Heart right ventricle (tissue), 16 donors: Measurements from ENCODE around the gene OR8D2. TPM values are rescaled to one million over a fixed set of nuclear protein-coding genes. Genes with fewer than 3 reads are reported as not detected.

Source experiments
- ATAC-seq, 8 donors: fragments of 200-7000 bp; cut with Tn5 transposase; one replicate each; pipeline ENCODE4 v1.9.1; 2020; ENCODE audit warnings: mild to moderate bottlenecking in 8 of 8, moderate library complexity in 8 of 8, moderate number of reproducible peaks in 1 of 8
- DNase-seq, 2 donors: peaks; one replicate each; pipeline ENCODE4 v3.0.0-alpha.2; 2020
- H3K27ac ChIP-seq, 10 donors: fragments of 200-600 bp; sonication (generic) in 2 of 10; one replicate each; pipeline versions ENCODE4 v1.5.0 to v1.8.0; 2020 to 2022; ENCODE audit warnings: mild to moderate bottlenecking in 3 of 10
- H3K27me3 ChIP-seq, 7 donors: fragments of 200-600 bp; one replicate each; pipeline ENCODE4 v1.8.0; 2021 to 2022; ENCODE audit warnings: mild to moderate bottlenecking in 2 of 7
- H3K36me3 ChIP-seq, 9 donors: fragments of 200-600 bp; sonication (generic) in 1 of 9; one replicate each; pipeline versions ENCODE4 v1.5.0 to v1.8.0; 2020 to 2022; ENCODE audit warnings: mild to moderate bottlenecking in 2 of 9
- H3K4me1 ChIP-seq, 9 donors: fragments of 200-600 bp; sonication (generic) in 1 of 9; one replicate each; pipeline versions ENCODE4 v1.5.0 to v1.8.0; 2020 to 2022; ENCODE audit warnings: mild to moderate bottlenecking in 4 of 9
- H3K4me3 ChIP-seq, 10 donors: fragments of 200-600 bp; sonication (generic) in 2 of 10; one replicate each; pipeline versions ENCODE4 v1.5.0 to v1.8.0; 2020 to 2022; ENCODE audit warnings: mild to moderate bottlenecking in 7 of 10, moderate library complexity in 2 of 10
- H3K9me3 ChIP-seq, 11 donors: fragments of 200-600 bp in 10 of 11; sonication (generic) in 2 of 11; one replicate each; pipeline versions ENCODE4 v1.5.0 to v1.8.0; 2013 to 2022; ENCODE audit warnings: mild to moderate bottlenecking in 2 of 11, control low read depth in 1 of 11, moderate library complexity in 1 of 11
- WGBS, 2 donors: extraction: QIAGEN DNeasy Blood & Tissue Kit; methylation state at CpG; one replicate each; pipeline ENCODE4 v1.1.7; 2013; ENCODE audit warnings: inconsistent platforms in 1 of 2; 5-methylcytosine and 5-hydroxymethylcytosine counted together
- intact Hi-C, 10 donors: fragments of 100-400 bp; cut with DNase I; formaldehyde crosslinking; loops; one replicate each; pipeline versions ENCODE4 v1.11.1 to v1.14.2; 2022
- polyA plus RNA-seq, 2 donors: library from polyadenylated mRNA; stranded (reverse); fragments of 200-250 nt; gene quantifications; one replicate each; pipeline ENCODE4 v1.2.3, GENCODE V29; 2013
- total RNA-seq, 10 donors: library from RNA; stranded (reverse); fragmentation: NEBNext Ultra II Directional in 3 of 10; extraction: Animal tissue kit (Norgen Biotek cat#: 25700) in 3 of 10; gene quantifications; one replicate each; pipeline versions ENCODE4 v1.2.1 to v1.2.4, GENCODE V29; 2021 to 2023
- TF ChIP-seq, protein P1 (sequence below), 9 donors: fragments of 200-600 bp; sonication (generic) in 2 of 9; IDR thresholded peaks; one replicate each; pipeline versions ENCODE4 v1.5.0 to v1.8.0; 2021 to 2022; ENCODE audit warnings: antibody characterized with exemption in 9 of 9, mild to moderate bottlenecking in 5 of 9, moderate library complexity in 1 of 9
- donor health status: Arrhythmogenic right ventricular cardiomyopathy.
- donor health status: ischemic (EF 13 %, LVEDD 7.1; RV severe dilation, severe dysfunction).
- donor health status: healthy with polysubstance abuse.
- donor health status: DM: no; HTN: yes; CAD: no.
- donor health status: DM: no; HTN: no; CAD: no.
- donor health status: ischemic (EF 25% LVEDD 6.9; RV normal size, moderate dysfunction).
- donor health status: ischemic (EF 25% LVEDD 5.7; RV mildly dilated, moderate dysfunction).
- donor health status: healthy.
- donor health status: DM: yes; HTN: yes; CAD: no.
- donor health status: Ischemic cardiomyopathy.
- donor health status: ischemic (EF 35%, LVEDD 5.7; RV mildly dilated, moderate dysfunction).
- donor health status: nonischemic (EF 11% LVEDD 7.7; RV severe dilation, severe dysfunction).
- donor health status: DM: yes; HTN: yes; CAD: no.
- donor health status: PGD.
- donor health status: ischemic (EF 29% LVEDD 5.4; RV normal size, mild dysfunction).
- donor health status: nonischemic (EF 23%, LVEDD 6.1; RV moderate dilation, normal function).

The OR8D2 gene
- total and polyA plus RNA-seq, 12 donors = not detected

DNA sequence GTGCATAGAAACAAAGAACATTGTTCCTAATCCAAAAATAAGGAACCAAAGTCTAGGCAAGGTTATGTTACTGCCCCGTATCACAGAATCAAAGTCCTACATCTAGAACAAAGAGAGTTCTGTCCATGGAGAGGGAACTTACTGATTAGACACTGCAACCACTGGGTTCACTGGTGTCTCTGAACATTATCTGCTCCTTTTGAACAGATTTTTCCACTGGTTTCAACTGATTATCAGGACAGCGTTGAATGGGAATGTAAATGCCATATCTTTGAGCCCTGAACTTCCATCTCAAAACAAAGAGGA is 20.1 kb upstream of the OR8D2 start:
- WGBS, 2 donors = 58 to 60% methylated on average over 2 of the region's 2 CpGs
- no peak for DNase-seq
- Histone ChIP-seq H3K27ac (peak overlapping the region in 1 of 10 donors; percentile 32), H3K27me3 (no peaks in the 10 kb centered on the region), H3K36me3 (no peaks in the 10 kb centered on the region), H3K4me3 (no peak overlapping the region), H3K4me1 (no peaks in the 10 kb centered on the region), H3K9me3 (no peaks in the 10 kb centered on the region)
- TF ChIP-seq, protein P1, sequence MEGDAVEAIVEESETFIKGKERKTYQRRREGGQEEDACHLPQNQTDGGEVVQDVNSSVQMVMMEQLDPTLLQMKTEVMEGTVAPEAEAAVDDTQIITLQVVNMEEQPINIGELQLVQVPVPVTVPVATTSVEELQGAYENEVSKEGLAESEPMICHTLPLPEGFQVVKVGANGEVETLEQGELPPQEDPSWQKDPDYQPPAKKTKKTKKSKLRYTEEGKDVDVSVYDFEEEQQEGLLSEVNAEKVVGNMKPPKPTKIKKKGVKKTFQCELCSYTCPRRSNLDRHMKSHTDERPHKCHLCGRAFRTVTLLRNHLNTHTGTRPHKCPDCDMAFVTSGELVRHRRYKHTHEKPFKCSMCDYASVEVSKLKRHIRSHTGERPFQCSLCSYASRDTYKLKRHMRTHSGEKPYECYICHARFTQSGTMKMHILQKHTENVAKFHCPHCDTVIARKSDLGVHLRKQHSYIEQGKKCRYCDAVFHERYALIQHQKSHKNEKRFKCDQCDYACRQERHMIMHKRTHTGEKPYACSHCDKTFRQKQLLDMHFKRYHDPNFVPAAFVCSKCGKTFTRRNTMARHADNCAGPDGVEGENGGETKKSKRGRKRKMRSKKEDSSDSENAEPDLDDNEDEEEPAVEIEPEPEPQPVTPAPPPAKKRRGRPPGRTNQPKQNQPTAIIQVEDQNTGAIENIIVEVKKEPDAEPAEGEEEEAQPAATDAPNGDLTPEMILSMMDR (IDR thresholded peaks at IDR 0.05) = no peak
- ATAC-seq = no peak
- intact Hi-C loops = no loop called here

DNA sequence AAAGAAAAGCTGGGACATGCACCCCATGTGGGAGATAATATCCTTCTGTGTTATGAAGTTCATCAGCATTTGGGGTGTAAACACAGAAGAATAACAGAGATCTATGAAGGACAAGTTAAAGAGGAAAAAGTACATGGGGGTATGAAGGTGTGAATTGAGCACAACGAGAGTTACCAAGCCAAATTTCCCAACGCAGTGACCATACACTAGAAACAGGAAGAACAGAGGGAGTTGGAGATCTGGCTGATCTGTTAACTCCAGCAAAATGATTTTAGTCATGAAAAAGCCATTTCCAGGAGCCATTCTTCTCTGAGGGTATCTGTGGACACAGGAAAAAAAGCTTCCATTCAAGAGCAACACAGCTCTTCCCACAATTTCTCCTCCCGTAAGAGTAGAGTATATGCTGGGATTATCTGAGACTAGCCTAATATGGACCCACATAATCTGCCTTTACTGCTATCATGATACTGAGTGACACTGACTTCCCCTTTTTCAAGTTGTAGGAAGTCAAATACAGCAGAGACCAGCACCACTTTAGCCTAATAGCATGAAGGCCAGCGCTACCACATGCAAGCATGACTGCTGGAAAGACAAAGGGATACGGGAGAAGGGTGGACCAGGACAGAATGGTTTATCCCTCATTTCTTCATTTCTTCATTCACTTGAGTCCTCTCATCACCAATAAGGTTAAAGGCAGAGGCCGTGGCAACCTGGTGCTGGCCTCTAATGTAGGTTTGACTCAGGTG is 19.6 kb upstream of the OR8D2 start:
- WGBS, 2 donors = 77 to 86% methylated on average over 6 of the region's 6 CpGs
- DNase-seq = no peak

DNA sequence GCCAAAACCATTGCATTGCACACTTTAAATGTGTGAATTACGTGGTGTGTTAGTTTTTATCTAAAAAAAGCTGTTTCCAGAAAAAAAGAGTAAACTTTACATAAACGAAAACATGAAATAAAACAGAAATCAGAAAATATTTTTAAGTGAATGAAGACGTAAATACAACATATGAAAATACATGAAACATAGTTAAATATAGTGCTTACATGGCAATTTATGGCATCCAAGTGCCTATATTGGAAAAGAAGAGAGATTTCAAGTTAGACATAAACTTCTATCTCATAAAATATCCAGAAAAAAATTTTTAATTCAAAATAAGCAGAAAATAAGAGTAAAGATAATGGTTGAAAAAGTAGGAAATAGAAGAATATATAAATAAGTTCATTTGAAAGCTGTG is 11.9 kb upstream of the OR8D2 start:
- Histone ChIP-seq H3K27ac (no peak overlapping the region), H3K4me3 (no peak overlapping the region), H3K4me1 (peaks cover 0 to 17% (median 0%) of the 10 kb centered on the region in 9 donors), H3K27me3 (peaks cover 0 to 6% (median 0%) of the 10 kb centered on the region in 7 donors), H3K36me3 (no peaks in the 10 kb centered on the region), H3K9me3 (no peaks in the 10 kb centered on the region)
- TF ChIP-seq, protein P1 (IDR thresholded peaks at IDR 0.05) = no peak
- ATAC-seq = no peak
- 73 to 74% methylated on average over 3 of the region's 3 CpGs for WGBS, 2 donors
- intact Hi-C loops = no loop called here
- no peak for DNase-seq

More for the DNA sequence above, 19.6 kb upstream of the OR8D2 start:
- Histone ChIP-seq H3K4me1 (no peaks in the 10 kb centered on the region), H3K27ac (peak overlapping the region in 1 of 10 donors; percentile 32), H3K9me3 (no peaks in the 10 kb centered on the region), H3K36me3 (no peaks in the 10 kb centered on the region), H3K4me3 (no peak overlapping the region), H3K27me3 (no peaks in the 10 kb centered on the region)
- ATAC-seq = no peak
- intact Hi-C loops = no loop called here
- TF ChIP-seq, protein P1 (IDR thresholded peaks at IDR 0.05) = no peak

DNA sequence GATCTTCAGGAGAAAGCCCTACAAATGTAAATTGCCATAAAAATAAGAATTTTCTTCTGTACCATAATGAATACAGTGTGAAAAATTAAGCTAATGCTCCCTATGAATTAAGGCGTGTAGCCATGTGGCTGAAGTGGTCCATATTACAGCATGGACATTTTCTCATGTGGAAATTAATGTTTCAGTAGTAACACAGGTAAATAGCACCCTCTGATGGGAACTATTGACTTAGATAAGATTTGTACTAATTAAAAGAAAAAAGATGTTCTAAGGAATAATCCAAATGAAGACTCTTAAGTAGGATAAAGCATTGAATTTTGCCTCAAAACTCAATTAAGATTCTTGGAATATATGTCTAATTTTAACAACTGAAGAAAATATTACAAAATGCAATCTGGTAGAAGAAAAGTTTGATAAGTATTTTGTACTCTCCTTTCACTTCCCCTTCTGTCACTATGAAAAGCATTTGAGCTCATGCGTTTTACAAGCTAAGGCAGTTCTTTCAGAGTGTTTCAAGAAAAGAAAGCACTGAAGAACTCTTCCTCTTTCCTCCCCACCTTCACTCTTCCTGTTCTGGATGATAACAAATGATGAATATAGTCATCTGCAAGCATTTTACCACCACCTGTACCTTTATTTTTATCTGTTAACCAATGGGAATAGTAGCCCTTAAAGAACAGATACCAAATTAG is 9.9 kb upstream of the OR8D2 start:
- Histone ChIP-seq H3K9me3 (no peaks in the 10 kb centered on the region), H3K27me3 (peaks cover 0 to 6% (median 0%) of the 10 kb centered on the region in 7 donors), H3K4me1 (peaks cover 0 to 17% (median 0%) of the 10 kb centered on the region in 9 donors), H3K27ac (peak overlapping the region in 1 of 10 donors; percentile 20), H3K36me3 (no peaks in the 10 kb centered on the region), H3K4me3 (no peak overlapping the region)
- intact Hi-C loops = no loop called here
- no peak for ATAC-seq
- 56 to 67% methylated on average over 2 of the region's 2 CpGs for WGBS, 2 donors
- TF ChIP-seq, protein P1 (IDR thresholded peaks at IDR 0.05) = no peak
- DNase-seq = no peak
